ENCODE data around the gene LIMS1.
"Not testable (repeated sequence)": the region's sequence is repeated elsewhere in the genome, so short reads cannot be mapped to it uniquely, and the experiment has no call there.

LIMS1 gene

DNA sequence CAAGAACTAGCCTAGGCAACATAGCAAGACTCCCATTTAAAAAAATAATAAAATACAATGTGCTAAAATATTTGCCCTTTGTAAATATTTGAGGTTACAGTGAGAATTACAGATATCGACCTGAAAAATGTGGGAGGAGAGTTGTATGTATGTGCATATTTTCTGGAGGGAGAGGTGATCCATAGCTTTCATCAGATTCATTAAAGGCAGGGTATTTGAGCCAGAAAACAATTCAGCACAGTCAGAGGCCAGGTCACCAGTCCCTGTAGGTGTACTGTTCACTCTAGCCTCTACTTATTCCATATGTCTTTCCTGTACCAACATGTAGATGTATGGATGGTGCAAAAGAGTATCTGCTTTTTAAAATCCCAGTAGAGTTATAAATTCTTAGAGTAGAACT, 136.0 kb downstream of the LIMS1 start:
- not testable (repeated sequence) for DNase-seq

DNA sequence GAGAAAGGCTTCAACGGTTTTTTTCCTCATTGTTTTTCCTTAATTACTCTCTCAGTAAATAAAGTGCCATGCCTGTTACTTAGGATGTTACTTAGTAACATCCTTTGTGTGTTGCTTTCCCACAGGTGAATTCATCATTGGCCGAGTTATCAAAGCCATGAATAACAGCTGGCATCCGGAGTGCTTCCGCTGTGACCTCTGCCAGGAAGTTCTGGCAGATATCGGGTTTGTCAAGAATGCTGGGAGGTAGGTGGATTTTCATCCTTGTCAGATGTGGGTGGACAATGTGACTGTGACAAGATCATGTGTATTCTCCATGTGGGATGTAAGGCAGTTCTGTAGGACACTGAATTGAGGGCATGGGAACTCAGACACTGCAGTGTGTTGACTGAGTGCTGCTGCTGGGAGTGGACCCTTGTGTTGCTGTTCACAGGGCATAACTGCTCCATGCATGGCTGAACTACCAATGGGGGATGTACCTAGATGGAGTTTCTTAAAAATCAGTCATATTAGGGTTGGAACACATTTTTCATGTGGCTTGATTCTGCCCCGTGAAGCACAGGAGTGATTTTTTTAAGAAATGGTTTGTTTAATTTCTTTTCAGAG, 138.0 kb downstream of the LIMS1 start:
- not testable (repeated sequence) for DNase-seq

DNA sequence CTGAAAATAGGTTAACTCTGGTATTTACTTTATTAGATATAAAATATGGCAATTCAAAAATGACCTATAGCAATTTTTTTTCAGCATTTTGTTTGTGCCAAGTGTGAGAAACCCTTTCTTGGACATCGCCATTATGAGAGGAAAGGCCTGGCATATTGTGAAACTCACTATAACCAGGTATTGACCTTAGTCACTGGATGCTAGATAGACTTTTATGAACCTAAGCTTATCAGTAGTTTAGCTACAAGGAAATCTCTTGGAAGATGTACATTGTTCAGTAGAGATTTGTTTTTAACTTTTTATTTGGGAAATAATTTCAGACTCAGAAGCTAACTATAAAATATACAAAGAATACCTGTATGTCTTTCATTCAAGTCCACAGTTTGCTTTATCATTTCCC, 142.3 kb downstream of the LIMS1 start:
- not testable (repeated sequence) for DNase-seq

DNA sequence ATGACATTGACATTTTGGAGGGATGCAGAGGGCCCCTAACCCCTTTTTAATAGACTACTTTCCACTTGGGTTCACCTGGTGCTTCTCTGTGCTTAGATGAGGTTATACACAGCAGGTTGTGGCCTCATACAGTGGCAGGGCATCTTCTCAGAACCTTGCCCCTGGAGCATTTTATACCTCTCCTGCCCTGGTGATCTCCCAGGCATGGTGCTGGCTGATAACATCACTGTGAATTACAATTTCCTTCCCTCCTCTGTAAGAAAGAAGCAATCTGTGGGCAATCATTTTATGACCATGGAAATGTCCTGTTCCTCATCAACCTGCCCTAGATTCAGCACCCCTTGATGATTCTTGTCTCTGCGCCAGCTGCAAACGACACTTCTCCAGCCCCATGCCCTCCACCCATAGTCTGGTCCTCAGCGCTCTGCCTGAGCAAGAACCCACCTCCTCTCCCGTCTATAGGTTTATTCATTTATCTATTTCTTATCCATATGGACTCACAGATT, 143.0 kb downstream of the LIMS1 start:
- not testable (repeated sequence) for DNase-seq

DNA sequence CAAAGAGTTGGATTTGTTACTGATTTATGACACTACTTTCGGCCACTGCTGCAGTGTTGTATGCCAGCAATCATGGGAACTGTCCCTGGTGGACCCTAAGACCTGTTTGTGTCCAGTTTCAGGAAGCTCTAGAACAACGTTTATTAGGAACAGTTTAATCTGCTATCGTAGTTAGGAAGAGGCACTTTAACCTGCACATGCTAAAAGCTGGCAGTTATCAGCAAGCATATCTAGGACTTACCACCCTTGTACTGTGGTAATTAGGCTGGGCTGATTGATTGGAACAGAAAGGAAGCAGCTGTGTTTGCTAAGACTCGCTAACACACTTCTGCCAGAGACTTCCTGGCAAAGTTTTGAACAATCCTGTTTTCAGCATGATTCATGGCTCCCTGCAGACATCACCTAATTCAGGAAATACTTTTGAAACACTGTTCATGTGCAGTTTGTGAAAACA, 144.0 kb downstream of the LIMS1 start:
- peak; percentile 75 for DNase-seq

DNA sequence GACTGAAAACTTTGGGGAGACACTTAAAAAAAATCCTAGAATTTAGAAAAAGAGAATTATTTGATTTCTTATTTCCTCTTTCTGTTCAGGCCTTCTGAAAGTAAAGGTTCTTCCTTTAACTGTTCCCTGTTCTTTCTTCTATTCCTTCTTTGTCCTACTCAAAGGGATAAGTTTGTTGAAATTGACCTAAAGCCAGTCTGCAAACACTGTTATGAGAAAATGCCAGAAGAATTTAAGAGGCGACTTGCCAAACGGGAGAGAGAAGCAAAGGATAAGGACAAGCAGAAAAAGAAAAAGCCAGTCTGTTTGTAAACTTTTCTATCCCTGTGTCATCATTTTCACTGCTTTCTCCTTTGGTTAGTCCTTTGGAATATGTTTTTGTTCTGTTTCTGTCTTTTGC, 146.5 kb downstream of the LIMS1 start:
- DNase-seq: not testable (repeated sequence)

DNA sequence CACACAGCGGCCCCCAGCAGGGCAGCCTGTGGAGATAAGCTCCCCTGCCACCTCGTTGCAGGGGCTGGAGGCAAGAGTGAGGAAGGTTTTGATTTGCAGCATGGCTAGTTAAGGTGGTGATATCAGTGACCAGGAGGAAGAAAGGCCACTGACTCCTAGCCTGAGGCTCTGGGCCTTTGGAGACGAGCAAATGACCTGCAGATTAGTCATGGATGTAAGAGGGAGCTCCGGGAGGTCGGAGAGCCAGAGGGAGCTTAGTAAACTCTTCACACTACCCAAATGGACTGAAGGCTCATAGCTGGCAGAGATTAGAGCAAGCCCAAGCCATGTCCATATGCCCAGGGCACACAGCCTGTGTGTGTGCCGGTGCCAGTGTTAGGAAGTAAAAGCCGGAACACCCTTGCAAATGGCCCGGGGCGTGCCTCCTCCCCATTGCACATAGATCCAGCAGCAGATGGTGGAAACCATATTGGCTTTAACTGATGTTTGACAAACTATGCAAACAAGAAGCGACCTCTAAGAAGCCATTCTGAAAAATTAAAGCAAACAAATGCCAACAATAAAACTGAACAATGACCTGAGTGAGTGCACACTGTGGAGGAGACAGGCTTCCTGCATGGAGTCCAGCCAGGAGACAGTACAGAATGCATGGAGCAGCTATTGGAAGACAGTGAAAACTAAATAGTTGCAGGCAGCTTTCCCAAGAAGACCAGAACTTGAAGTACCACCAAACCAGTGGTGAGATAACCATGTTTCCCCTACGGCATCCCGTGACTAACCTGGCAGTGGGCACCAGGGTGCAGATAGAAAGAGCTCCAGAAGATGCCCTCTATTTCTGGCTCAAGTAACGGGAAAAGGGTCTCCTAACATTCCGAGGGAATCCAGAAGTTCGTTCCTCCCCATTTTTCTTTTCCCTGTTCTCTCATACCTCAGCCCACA, 154.8 kb downstream of the LIMS1 start:
- peak; percentile 66 for DNase-seq

DNA sequence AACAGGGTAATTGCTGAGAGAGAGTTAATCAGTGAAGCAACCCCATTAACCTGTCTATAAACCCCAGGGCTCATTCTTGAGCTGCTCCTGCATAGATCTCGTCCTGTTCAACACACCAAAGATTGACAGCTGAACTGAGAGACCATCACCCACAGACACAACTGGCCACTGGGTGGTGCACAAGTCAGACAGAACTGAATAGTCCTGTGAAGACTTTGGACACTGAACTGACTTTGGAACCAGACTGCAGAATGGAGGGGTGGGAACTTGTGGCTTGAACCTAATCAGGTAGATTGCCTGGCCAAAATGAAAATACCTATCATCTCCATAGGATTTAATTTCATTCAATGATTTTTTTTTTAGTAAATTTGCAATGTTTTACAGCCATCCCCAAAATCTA, 155.7 kb downstream of the LIMS1 start:
- DNase-seq: not testable (repeated sequence)

DNA sequence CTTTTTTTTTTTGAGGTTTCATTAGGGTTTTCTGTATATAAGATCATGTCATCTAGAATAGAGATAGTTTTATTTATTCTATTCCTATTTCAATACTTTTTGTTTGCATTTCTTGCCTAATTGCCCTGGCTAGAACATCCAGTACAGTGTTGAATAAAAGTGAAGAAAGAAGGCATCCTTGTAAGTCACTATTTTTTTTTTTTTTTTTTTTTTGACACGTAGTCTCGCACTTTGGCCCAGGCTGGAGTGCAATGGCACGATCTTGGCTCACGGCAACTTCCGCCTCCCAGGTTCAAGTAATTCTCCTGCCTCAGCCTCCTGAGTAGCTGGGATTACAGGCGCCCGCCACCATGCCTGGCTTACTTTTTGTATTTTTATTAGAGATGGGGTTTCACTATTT, 157.2 kb downstream of the LIMS1 start:
- DNase-seq: no peak

DNA sequence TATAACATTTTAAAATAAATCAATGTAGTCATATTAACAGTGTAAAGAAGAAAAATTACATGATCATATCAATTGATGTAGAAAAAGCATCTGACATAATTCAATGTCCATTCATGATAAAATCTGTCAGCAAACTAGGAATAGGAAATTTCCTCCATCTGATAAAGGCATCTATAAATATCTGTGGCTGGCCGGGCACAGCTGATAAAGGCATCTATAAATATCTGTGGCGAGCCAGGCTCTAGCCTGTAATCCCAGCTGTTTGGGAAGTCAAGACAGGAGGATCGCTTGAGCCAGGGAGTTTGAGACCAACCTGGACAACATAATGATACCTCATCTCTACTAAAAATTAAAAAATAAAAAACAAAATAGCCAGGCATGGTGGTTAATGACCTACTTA, 166.9 kb downstream of the LIMS1 start:
- no peak for DNase-seq

DNA sequence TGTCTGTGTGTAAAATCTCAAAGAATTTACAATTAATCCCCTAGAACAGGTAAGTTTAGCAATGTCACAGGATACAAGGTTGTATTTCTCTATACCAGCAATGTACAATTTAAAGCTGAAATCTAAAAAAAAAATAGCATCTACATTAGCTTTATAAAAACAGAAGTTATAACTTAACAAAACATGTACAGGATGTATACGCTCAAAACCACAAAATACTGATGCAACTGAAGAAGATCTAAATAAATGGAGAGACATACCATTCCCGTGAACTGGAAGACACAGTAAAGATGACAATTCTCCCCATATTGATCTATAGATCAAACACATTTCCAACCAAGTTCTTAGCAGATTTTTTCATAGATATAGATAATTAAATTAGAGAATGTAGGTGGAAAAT, 167.5 kb downstream of the LIMS1 start:
- no peak for DNase-seq

DNA sequence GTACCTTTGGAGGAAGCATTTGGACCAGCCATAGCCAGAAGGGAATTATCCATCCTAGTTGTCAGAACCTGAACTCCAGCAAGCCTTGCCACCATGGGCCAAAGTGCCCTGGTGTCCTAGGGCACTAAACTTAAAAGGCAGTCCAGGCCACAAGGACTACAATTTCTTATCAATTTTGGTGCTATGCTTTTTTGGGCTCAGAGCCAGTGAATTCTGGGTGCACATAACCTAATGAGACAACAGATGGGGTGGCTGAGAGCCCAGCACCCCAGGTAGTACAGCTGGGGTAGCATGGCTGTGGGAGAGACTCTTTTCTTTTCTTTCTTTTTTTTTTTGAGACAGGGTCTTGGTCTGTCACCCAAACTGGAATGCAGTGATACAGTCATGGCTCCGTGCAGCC, 170.6 kb downstream of the LIMS1 start:
- DNase-seq: no peak

DNA sequence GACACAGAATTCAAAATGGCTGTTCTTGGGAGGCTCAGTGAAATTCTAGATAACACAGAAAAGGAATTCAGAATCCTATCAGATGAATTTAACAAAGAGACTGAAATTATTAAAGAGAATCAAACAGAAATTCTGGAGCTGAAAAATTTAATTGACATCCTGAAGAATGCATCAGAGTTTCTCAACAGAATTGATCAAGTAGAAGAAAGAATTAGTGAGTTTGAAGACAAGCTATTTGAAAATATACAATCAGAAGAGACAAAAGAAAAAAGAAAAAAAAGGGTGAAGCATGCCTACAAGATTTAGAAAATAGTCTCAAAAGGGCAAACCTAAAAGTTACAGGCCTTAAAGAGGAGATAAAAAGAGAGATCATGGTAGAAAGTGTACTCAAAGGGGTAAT, 173.0 kb downstream of the LIMS1 start:
- no peak for DNase-seq

DNA sequence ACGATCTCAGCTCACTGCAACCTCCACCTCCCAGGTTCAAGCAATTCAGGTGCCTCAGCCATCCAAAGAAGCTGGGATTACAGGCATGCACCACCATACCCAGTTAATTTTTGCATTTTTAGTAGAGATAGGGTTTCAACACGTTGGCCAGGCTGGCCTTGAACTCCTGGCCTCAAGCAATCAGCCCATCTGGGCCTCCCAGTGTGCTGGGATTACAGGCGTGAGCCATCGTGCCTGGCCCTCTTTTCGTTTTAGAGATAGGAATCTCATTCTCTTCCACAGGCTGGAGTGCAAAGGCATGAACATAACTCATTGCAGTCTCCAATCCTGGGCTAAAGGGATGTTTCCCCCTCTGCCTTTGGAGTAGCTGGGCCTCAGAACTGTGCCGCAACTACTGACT, 182.7 kb downstream of the LIMS1 start:
- DNase-seq: not testable (repeated sequence)

DNA sequence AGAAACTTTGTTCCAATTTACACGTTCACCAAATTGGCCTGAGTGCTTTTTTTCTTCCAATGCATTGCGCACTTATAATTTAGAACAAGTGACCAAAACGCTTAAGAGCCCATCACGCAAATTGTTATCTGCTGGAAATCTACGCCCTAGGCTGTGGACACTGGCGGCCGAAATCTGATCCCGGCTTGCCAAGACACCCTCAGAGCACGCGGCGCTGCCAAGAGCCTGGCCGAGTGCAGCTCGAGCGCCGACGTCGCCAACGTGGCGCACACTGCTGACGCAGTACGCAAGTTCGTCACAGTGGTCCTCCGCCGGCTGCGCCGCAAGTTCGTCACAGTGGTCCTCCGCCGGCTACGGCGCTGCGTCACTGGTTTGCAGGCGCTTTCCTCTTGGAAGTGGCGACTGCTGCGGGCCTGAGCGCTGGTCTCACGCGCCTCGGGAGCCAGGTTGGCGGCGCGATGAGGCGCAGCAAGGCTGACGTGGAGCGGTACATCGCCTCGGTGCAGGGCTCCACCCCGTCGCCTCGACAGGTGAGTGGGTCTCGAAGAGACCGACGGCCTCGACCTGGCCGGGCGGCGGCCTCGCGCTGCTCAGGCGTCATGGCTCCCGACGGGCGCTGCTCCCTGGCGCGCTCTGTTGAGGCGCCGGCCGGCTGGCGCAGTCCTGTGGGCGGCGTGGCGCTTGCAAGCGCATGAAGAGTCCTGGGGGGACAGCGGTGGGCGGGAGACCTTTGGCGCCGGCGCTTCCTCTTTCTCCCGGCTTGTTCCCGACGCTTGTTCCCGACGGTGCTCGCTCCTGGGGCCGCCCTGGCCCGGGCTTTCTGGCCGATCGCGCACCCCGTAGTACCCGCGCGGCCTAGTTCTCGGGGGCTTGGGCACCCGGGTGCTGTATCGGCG, 185.1 kb downstream of the LIMS1 start, which contains the start of gene RANBP2:
Gene RANBP2 (plus strand): TSS at position 334 of the 896 bp plus-strand sequence. CDS start 125 bp downstream, at position 459.
- peak; percentile 98 for DNase-seq

DNA sequence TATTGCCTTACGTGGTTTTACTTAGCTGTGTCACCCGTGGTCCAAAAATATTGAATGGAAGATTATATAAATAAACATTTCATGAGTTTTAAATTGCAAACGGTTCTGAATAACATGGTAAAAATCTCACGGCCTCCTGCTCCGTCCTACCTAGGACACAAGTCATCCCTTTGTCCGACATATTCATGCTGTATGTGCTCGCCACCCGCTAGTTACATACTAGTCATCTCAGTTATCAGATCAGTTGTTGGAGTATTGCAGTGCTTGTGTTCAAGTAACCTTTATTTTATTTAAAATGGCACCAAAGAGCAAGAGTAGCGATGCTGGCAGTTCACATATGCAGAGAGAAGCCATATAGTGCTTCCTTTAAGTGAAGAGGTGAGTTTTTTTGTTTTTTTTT, 191.8 kb downstream of the LIMS1 start:
- not testable (repeated sequence) for DNase-seq

DNA sequence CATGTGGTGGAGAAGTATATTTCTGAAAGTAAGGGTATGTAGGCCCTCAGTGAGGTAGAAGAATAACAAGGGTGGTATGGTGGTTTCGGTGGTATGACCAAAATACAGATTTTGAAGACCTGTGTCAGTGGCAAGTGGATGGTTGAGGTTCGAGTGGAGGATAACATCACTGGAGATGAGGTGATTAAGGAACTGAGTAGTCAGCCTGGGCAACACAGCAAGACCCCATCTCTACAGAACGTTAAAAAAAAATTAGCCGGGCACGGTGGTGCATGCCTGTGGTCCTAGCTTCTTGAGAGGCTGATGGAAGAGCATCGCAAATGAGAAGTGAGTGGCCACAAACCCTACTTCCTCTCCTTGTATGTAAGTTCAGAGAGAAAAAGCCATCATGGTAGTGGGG, 200.4 kb downstream of the LIMS1 start:
- not testable (repeated sequence) for DNase-seq
